ENCODE results near the gene UGT2A3.

GRCh38 chr4:68905939-68906779 is 45.4 kb downstream of the UGT2A3 start:
- TF ChIP-seq POLR2A (IDR thresholded peaks at IDR 0.05) (no peak), CTCF (IDR thresholded peaks at IDR 0.05) (no peak)
